HG02970 (cell line): Measurements from ENCODE around the gene FETUB.
"Not testable (repeated sequence)": the region's sequence is repeated elsewhere in the genome, so short reads cannot be mapped to it uniquely, and the experiment has no call there.

Experiments used
- ATAC-seq: cut with Tn5 transposase; IDR thresholded peaks from one replicate; pipeline ENCODE4 v1.9.1; 2021; ENCODE audit warnings: mild to moderate bottlenecking, moderate library complexity, moderate number of reproducible peaks; ENCODE audit not compliant: unreplicated experiment, low FRiP score

The FETUB gene

DNA sequence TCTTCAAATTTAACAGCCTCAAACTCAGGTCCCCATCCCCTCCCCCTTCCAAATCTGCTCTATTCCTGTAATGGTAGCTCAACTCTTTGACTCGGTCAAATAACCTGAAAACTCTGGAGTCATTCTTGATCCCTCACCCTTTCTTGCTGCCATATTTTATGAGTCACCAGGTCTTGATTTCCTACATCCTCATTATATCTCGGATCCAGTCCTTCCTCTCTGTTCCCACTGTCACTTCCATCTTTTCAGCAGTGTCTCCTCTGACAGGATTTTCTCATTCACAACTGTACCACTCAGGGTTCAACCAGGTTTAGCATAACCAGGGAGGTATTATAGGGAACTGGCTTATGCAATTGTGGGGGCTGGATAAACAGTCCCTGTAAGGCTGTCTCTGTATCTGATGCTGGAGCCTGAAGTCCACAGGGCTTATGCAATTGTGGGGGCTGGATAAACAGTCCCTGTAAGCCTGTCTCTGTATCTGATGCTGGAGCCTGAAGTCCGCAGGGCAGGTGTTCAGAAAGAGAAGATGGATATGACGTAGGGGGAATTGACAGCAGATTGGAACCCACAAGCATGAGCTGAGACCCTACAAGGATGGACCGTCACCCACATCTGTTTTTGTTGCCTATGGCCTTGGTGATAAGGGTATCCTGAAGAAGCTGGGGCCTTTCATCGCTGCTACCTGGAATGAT lies 9.1 kb upstream of the FETUB start:
- ATAC-seq = no peak

DNA sequence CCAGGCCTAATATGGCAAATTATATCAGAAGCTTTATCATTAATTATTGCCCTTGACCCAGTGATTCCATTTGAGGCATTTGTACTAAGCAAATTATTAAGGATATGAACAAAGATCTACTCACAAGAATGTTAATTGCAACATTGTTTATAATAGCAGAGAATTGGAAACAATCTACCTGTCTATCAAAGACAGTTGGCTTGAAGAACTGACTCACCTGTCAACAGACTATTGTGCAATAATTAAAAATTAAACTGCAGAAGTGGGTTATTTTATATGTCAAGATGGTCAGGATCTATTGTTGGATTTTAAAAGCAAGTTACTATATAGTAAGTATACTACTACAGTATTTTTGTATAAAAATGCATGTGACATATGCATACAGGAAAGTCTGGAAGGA lies 6.7 kb upstream of the FETUB start:
- no peak for ATAC-seq

DNA sequence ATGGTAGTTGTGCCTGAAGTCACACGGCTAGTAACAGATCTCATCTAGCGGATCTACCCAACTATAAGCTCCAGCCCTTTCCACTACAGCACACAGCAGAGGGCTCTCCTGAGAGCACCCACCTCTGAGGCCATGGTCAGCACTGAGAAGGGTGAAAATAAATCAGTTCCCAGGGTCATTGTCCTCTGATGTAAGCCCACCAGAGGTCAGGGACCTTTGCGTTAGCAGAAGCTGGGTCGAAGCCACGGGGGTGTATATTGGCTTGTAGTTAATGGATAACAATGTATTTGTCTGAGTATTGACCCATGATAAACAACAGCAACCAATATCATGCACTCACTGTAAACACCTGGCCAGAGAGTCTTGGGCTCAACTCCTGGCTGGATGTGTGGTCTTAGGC lies 6.0 kb upstream of the FETUB start:
- not testable (repeated sequence) for ATAC-seq

DNA sequence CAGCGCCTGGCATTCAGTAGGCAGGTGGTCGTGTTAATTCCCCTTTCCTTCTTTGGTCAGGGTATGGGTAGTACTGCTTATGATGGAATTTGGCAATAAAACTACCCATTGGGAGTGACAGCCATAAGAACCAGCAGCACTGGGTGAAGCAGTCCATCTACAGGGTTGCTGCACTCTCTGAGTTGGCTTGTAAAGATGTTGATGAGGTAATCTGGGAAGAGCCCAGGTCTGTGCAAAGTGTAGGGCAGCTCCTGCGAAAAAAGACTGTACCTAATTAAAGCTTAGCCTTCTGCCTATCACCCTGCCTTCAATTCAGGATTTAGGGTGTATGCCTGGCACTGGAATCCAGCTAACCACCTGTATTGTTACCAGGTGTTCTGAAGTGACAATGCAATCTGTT lies 4.7 kb upstream of the FETUB start:
- no peak for ATAC-seq

DNA sequence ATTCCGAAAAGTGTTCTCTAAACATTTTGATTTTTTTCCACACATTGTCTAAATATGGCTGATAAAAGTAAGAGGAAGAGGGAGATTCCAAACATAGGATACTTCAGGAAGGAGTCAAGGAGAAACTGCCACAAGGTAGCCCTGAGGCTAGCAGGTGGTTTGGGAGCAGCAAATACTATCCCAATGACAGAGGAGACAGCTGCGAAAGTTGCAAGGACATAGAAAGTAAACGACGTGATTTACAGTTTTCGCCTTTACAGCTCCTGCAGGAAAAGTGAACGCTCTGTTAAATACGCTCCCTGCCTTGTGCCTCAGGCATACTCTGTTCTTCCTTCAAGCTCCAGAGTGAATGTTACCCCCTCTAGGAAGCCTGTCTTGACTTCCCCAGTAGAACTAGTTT lies 3.7 kb upstream of the FETUB start:
- ATAC-seq = no peak

DNA sequence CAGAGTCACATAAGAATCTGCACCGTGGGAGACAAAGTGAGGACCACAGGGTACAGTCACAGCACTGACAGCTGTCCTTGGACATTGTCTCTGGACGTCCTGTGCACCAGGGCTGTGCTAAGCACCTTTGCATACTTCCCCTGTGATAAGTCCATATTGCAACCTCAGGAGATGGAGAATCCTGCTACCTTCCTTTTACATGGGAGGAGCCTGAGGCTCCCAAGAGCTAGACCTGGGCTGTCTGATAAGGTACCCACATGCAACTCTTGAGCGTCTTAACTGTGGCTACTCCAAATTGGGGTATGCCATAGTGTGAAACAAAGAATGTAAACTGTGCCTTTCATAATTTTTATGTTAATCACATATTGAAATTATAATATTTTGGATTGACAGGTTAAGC lies 2.5 kb upstream of the FETUB start:
- no peak for ATAC-seq

DNA sequence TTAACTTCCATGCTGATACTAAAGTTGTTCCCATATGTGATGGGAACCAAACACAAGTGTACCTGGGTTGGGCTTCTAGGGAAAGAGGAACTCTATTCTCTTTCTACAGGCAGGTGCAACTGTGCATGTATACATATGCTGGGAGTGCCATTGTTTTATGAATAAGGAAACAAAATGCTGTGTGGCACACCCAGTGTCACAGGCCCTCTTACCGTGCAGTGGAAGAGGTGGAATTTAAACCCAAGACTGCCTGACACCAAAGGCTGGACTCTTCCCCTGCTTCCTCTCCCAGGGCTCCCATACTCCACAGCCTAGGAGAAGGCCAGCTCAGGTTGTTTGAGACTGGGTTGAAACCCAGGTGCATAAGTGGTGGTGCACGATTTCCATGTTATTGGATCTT lies 1.9 kb upstream of the FETUB start:
- ATAC-seq = no peak

DNA sequence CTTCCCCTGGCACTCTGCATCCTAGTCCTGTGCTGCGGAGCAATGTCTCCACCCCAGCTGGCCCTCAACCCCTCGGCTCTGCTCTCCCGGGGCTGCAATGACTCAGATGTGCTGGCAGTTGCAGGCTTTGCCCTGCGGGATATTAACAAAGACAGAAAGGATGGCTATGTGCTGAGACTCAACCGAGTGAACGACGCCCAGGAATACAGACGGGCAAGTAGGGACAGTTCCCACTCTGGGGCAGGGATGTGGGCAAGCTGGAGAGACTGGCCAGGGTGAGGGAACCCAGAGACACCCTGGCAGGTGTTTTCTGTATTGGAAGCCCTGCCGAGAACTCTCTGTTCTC lies 247 bp downstream of the FETUB start:
- ATAC-seq = no peak

DNA sequence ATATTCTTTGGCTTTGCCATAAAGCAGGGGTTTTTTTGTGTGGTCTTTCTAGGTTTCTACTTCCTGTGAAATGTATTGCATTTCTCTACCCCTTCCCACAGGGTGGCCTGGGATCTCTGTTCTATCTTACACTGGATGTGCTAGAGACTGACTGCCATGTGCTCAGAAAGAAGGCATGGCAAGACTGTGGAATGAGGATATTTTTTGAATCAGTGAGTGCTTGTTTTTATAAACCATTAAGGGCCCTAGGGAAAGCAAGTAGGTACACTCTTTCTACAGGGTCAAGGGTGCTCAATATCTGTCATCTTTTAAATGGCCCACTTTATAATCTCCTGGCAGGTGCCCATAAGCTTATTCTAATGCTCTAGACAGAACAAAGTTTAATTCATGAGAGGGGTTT lies 730 bp downstream of the FETUB start:
- no peak for ATAC-seq

DNA sequence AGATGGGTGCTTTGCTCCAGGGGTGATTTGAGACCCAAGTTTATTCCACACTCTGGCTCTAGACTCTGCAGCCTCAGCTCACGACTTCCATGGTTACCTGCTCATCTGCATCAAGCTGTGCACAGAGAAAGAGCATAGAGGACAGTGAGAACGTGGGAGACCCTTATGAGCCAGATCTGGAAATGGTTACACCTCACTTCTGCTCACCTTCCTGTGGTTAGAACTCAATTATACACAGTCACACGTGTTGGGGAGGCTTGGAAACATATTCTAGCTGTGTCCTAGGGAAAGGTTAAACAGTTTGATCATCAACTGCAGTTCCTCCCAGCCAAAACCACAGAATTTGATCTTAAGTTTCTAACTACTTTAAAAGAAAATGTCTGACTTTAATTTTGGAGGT lies 1.8 kb downstream of the FETUB start:
- ATAC-seq = no peak

DNA sequence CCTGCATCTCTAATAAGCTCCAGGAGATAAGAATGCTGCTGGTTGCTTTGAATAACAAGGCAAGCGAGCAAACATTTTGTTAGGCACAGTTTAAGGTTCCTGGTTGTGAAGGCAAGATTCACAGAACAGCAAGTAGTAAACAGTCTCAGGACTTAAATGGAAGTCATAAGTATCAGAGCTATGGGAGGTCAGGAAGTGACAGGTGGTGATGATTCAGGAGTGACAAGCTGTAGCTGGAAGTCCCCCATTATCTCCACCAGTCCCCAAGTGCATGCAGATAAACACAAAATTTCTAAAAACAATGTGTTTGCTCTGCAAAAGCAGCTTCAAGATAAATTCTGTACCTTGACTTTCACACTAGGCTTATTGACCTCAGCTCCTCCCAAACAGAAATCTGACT lies 3.3 kb downstream of the FETUB start:
- ATAC-seq = no peak

DNA sequence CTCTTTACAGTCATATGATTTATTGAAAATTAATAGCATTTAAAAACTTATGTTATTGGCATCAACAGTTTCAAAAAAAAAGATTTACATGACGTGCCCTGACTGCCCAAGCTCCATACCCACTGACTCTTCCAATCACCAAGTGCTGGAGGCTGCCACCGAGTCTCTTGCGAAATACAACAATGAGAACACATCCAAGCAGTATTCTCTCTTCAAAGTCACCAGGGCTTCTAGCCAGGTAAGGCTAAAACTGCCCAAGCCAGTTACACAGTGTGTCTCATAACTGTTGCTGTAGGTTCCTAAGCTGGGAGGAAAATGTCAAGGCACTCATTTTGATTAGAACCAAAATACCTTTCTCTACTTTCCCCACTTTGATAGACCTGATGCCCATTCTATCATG lies 4.5 kb downstream of the FETUB start:
- ATAC-seq = no peak

DNA sequence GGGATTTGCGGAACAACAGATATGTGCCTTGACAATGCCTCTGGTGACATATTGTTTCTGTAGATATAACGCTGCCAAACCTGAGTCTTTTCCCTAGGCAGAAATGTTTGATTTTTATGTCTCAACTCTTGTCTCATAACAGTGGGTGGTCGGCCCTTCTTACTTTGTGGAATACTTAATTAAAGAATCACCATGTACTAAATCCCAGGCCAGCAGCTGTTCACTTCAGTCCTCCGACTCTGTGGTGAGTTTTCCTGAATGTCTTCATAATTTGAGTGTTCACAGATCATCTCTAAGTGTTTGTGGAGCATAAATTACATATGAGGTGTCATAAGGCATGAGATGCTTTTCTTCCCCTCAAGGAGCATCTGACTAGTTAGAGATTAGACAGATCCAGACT lies 5.9 kb downstream of the FETUB start:
- ATAC-seq = no peak

DNA sequence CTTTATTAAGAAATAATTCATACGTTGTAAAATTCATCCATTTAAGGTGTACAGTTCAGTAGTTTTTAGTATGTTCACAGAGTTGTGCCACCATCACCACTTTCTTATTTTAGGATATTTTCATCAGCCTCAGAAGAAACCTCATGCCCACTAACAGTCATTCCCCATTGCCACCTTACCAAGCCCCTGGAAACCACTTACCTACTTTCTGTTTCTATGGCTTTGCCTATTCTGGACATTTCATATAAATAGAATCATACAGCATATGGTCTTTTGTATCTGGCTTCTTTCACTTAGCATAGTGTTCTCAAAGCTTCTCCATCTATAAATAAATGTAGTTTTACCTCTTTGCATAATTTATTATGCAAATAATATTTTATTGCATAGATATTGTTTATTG lies 6.6 kb downstream of the FETUB start:
- no peak for ATAC-seq

DNA sequence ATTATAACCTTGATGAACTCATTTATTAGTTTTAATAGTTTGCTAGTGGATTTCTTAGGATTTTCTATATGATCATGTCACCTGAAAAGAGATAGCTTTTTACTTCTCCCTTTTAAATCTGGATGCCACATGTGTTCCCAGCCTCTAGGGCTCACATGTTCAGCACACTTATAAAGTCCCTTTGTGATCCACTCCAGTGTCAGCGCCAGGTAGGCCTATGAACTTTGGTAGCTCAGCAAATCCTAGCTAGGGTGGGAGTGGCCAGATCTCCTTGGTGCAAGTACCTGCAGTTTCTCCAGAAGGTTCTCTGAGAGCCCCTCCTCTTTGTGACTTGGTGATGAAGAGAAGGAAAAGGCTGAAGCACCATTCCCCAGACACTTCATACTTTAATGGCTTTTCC lies 8.7 kb downstream of the FETUB start:
- no peak for ATAC-seq

DNA sequence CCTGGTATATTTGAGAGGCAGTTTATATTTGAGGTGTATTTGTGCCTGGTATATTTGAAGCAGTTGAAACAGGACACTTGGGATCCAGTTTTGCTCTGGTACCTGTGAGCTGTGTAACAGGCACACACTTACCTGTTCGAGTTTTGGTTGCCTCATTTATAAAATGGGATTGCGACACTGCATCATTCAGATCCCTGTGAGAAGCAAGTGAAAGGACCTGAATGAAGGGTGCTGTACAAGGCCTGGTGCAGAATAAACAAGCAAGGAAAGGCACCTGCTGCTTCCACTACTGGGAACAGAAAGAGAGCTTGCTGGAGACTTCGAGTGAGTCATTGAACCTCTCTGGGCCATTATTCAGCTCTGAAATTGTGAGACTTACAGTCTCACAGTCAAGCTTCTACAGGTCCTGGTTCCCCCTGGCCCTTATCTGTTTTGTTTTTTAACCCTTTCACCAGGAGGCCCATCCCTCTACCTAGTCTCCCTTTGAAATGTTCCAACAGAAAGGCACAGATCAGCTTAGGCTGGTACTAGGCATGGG lies 11.5 kb downstream of the FETUB start:
- no peak for ATAC-seq

DNA sequence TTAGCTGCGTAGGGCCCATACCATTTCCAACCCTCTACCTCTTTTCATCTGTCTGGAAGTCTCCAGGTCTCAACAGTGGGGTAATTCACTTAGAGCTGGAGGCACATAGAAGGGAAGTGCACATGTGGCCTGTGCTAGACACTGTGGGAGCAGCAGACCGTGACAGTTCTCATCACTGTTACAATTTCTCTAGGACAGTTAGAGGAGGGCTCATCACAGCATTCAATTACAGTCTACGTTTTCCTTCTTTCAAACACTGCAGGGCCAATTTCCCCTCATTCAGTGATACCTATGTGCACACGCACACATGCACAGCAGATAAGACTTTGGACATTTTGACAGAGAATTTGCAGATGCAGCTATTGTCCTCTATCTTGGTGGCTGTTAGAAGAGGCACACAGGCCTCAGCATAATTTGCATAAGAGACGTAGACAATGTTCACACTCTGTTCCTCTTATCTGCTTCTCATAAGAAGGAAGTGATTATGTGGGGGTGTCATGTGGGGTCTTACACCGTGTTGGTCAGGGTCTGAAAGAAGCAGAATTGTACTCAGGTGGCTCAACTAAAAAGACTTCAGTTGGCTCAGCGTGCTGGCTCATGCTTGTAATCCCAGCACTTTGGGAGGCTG lies 13.0 kb downstream of the FETUB start:
- no peak for ATAC-seq

DNA sequence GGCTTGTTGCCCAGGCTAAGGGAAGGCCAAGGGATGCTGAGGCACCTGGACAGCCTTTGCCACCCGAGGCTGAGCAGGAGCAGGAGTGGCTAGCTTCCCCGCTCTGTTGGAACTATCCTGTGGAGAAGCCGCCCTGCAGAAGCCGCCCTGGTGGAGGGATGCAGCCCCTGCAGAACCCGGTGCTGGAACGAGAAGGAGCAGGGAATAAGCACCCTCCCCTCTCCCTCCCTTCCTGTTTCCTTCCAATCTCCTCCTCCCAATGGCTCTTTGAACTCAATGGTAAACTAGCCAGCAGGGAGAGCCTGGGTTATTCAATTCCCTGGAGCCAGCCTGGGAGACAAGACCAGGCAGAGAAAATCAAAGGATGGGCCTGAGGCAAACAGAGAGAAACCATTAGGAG lies 13.8 kb downstream of the FETUB start:
- ATAC-seq = no peak

DNA sequence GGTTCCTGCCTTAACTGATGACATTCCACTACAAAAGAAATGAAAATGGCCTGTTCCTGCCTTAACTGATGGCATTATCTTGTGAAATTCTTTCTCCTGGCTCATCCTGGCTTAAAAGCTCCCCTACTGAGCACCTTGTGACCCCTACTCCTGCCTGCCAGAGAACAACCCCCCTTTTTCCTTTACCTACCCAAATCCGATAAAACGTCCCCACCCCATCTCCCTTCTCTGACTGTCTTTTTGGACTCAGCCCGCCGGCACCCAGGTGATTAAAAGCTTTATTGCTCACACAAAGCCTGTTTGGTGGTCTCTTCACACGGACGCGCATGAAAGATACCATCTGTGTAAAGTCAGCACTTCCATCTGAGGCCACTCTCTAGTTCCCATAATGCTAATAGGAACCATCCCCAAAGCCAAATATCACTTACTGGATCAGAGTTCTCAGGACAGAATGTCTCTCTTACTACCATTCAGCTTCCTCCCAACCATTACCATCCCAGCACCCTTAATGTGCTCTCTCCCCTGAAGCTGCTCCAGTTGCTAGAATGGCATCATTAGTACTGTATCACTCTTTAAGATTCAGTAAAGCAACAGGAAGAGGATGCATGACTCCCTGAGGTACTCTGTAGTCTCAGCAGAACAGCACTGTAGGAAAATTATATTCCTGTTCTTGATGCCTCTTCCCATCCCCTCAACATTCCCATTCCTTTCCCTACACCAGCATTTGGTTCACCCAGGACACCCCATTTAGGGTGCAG lies 23.3 kb downstream of the FETUB start:
- no peak for ATAC-seq

DNA sequence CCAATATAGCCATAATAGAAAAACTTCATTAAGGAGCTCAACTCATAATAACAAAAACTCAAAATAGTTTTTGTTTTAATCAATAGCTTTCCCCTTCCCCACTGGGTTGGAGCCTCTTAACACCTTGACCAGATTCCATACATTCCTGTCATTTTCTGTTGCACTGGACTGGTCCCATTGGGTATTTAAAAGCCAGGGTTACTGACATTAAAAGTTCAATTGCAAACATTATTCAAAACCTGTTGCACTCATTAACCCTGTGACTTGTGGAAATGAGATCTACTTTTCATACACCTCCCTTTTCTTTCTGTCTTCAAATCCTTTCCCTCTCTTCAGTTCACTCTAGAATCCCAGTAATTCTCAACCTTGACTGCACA lies 23.9 kb downstream of the FETUB start:
- no peak for ATAC-seq

DNA sequence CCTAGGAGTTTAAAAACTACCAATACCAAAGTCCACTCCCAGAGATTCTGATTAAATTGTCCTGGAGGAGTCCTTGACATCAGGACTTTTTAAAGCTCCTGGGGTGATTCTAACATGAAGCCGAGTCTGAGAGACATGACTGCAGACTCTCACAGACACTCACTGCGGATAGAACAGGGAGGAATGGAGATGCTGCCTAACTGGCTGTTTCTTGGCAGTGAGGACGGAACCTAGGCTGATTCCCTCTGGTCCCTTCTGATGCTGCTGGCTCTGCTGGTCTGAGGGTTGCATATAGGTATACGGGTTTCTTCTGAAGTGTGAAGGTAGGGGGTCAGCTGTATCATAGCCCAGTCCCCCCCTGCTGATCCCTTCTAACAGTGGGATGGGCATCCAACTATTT lies 24.3 kb downstream of the FETUB start:
- no peak for ATAC-seq
